PC-9 (cell line): Measurements from ENCODE around the gene MEFV. TPM values are rescaled to one million over a fixed set of nuclear protein-coding genes. Genes with fewer than 3 reads are reported as not detected.
"Not testable (repeated sequence)": the region's sequence is repeated elsewhere in the genome, so short reads cannot be mapped to it uniquely, and the experiment has no call there.

Experiments used
- BruUV-seq: library from RNA; stranded (reverse); fragments of 400-500 nt; replicated peaks from 2 replicates; lab custom pipeline; 2021; lab: Mats Ljungman, UMichigan
- CTCF ChIA-PET: fragments of 300-600 bp; sonication (Branson Sonifier 250); formaldehyde crosslinking; loops from one replicate; lab custom pipeline; 2022; ENCODE audit warnings: antibody characterized with exemption; lab: Charles Lee
- POLR2A ChIA-PET: fragments of 300-600 bp; sonication (Branson Sonifier 250); formaldehyde crosslinking; loops from one replicate; lab custom pipeline; 2022; ENCODE audit warnings: antibody characterized with exemption; ENCODE audit not compliant: unreplicated experiment; lab: Charles Lee
- DNase-seq, 2 experiments: peaks; one replicate each; pipeline versions ENCODE4 v3.0.0 to v3.0.0-alpha.2; 2015 to 2022; ENCODE audit warnings: mixed read lengths in 1 of 2
- H2AFZ ChIP-seq: fragments of 200-600 bp; sonication (generic); 2 replicates; pipeline ENCODE4 v1.8.1; 2017; ENCODE audit warnings: antibody characterized with exemption
- H3F3A ChIP-seq: fragments of 200-600 bp; sonication (generic); 2 replicates; pipeline ENCODE4 v1.8.1; 2017; ENCODE audit warnings: antibody characterized with exemption, mild to moderate bottlenecking, low read depth; ENCODE audit not compliant: insufficient read depth
- H3K27ac ChIP-seq: fragments of 200-600 bp; sonication (generic); 2 replicates; pipeline ENCODE4 v1.6.1; 2016; ENCODE audit warnings: mixed run types
- H3K27me3 ChIP-seq: fragments of 200-600 bp; sonication (generic); 2 replicates; pipeline ENCODE4 v1.6.1; 2016; ENCODE audit warnings: low read depth, mixed run types; ENCODE audit not compliant: insufficient read depth
- H3K36me3 ChIP-seq: fragments of 200-600 bp; sonication (generic); 2 replicates; pipeline ENCODE4 v1.6.1; 2016; ENCODE audit warnings: low read depth, mixed run types
- H3K4me1 ChIP-seq: fragments of 200-600 bp; sonication (generic); replicated peaks from 2 replicates; pipeline ENCODE4 v1.6.1; 2016; ENCODE audit warnings: mixed run types; ENCODE audit not compliant: insufficient read depth
- H3K4me2 ChIP-seq: fragments of 200-600 bp; sonication (generic); 2 replicates; pipeline ENCODE4 v1.6.1; 2017; ENCODE audit warnings: mixed run types
- H3K4me3 ChIP-seq: fragments of 200-600 bp; sonication (generic); 2 replicates; pipeline ENCODE4 v1.6.1; 2016; ENCODE audit warnings: mixed run types
- H3K79me2 ChIP-seq: fragments of 200-600 bp; sonication (generic); 2 replicates; pipeline ENCODE4 v1.6.1; 2017; ENCODE audit warnings: low read depth, mixed run types
- H3K9me2 ChIP-seq: fragments of 200-600 bp; sonication (generic); 2 replicates; pipeline ENCODE4 v1.8.1; 2017; ENCODE audit warnings: mild to moderate bottlenecking; ENCODE audit not compliant: insufficient read depth
- H3K9me3 ChIP-seq: fragments of 200-600 bp; sonication (generic); 2 replicates; pipeline ENCODE4 v1.8.1; 2016; ENCODE audit warnings: low read depth; ENCODE audit not compliant: insufficient read depth
- H4K20me1 ChIP-seq: fragments of 200-600 bp; sonication (generic); 2 replicates; pipeline ENCODE4 v1.8.1; 2017; ENCODE audit not compliant: insufficient read depth
- CTCF ChIP-seq: fragments of 200-600 bp; sonication (generic); conservative IDR thresholded peaks from 2 replicates; pipeline ENCODE4 v1.6.1; 2017; ENCODE audit warnings: mixed run types, antibody characterized with exemption, mild to moderate bottlenecking, moderate library complexity
- EZH2 ChIP-seq: fragments of 200-600 bp; sonication (generic); IDR thresholded peaks from 2 replicates; pipeline ENCODE4 v1.8.0; 2017; ENCODE audit warnings: antibody characterized with exemption, low read depth
- intact Hi-C: fragments of 100-400 bp; cut with micrococcal nuclease; formaldehyde crosslinking; loops from one replicate; pipeline ENCODE4 v1.10.0; 2022; ENCODE audit not compliant: unreplicated experiment
- total RNA-seq: library from RNA; stranded (reverse); gene quantifications from 2 replicates; pipeline ENCODE4 v1.2.3, GENCODE V29; 2021

The MEFV gene
- total RNA-seq, 1 experiment from 2014 or later: not detected

- no peak for TF ChIP-seq CTCF
- no peak for TF ChIP-seq EZH2
- H3F3A ChIP-seq: no peaks in the 10 kb centered on the region
- H3K27me3 ChIP-seq: no peaks in the 10 kb centered on the region; the same call in 1 of the 2 replicates
- BruUV-seq: no TSS peak
- intact Hi-C loops: no loop called here
- ChIA-PET POLR2A (interaction anchor here (0.5 kb wide), 1 partner anchor 451 kb away, joined by 5 read pairs; no protein-coding TSS in a partner anchor), CTCF (no interaction called here)
- no peak for DNase-seq
- H3K4me2 ChIP-seq: no peak overlapping the region
- H3K9me2 ChIP-seq: no peaks in the 10 kb centered on the region
- no peak overlapping the region for H3K27ac ChIP-seq
- H2AFZ ChIP-seq: no peak overlapping the region
- H3K36me3 ChIP-seq: no peaks in the 10 kb centered on the region
- H3K4me1 ChIP-seq: no peaks in the 10 kb centered on the region
- no peak overlapping the region for H3K4me3 ChIP-seq
- H4K20me1 ChIP-seq: no peaks in the 10 kb centered on the region
- H3K79me2 ChIP-seq: no peaks in the 10 kb centered on the region
- H3K9me3 ChIP-seq: no peaks in the 10 kb centered on the region
Measured at GRCh38 chr16:3198334-3199072, 57.9 kb downstream of the MEFV start.

GRCh38 chr16:3197694-3198333, 58.6 kb downstream of the MEFV start:
- POLR2A ChIA-PET: interaction anchor here (0.5 kb wide), 1 partner anchor 452 kb away, joined by 5 read pairs; no protein-coding TSS in a partner anchor
- H3K9me2 ChIP-seq, H3F3A ChIP-seq, H3K36me3 ChIP-seq, H3K27ac ChIP-seq, H3K4me2 ChIP-seq, CTCF ChIA-PET, intact Hi-C loops, BruUV-seq, H3K4me1 ChIP-seq, H2AFZ ChIP-seq, H3K79me2 ChIP-seq, H3K4me3 ChIP-seq, H3K27me3 ChIP-seq, DNase-seq, H4K20me1 ChIP-seq, H3K9me3 ChIP-seq: not testable (repeated sequence)

- H3K4me2 ChIP-seq: no peak overlapping the region
Measured at GRCh38 chr16:3195975-3196374, 60.5 kb downstream of the MEFV start.

More at GRCh38 chr16:3195975-3196374, 60.5 kb downstream of the MEFV start:
- DNase-seq: no peak
- ChIA-PET POLR2A (no interaction called here), CTCF (no interaction called here)
- 0 out of 2 replicates have a peak, but pooled peaks cover 3% of the 10 kb centered on the region for H3F3A ChIP-seq
- no peaks in the 10 kb centered on the region for H3K9me2 ChIP-seq
- no peak overlapping the region for H3K4me3 ChIP-seq
- intact Hi-C loops: no loop called here
- H3K36me3 ChIP-seq: no peaks in the 10 kb centered on the region
- H2AFZ ChIP-seq: no peak overlapping the region
- H4K20me1 ChIP-seq: no peaks in the 10 kb centered on the region
- no peaks in the 10 kb centered on the region for H3K4me1 ChIP-seq
- no peaks in the 10 kb centered on the region; the same call in 1 of the 2 replicates for H3K27me3 ChIP-seq
- no peak overlapping the region for H3K27ac ChIP-seq
- H3K9me3 ChIP-seq: no peaks in the 10 kb centered on the region
- no TSS peak for BruUV-seq
- no peaks in the 10 kb centered on the region for H3K79me2 ChIP-seq
- TF ChIP-seq CTCF: no peak
- TF ChIP-seq EZH2: no peak
